SU-DHL-6 (cell line): ENCODE measurements around the gene KSR2.

ENCODE experiments used
- EZH2phosphoT487 ChIP-seq: fragments of 200-600 bp; sonication (generic), shearing (Covaris generic); conservative IDR thresholded peaks from 2 replicates; pipeline ENCODE4 v1.6.1; 2018; ENCODE audit warnings: mild to moderate bottlenecking, antibody characterized with exemption, low read length, moderate library complexity, mixed read lengths
- TF ChIP-seq, protein P1 (sequence below): fragments of 200-600 bp; sonication (generic); IDR thresholded peaks from one replicate; pipeline ENCODE4 v1.5.1; 2017; ENCODE audit warnings: antibody characterized with exemption, mild to moderate bottlenecking, low read length, moderate library complexity; ENCODE audit not compliant: insufficient read depth, poor library complexity, severe bottlenecking

DNA sequence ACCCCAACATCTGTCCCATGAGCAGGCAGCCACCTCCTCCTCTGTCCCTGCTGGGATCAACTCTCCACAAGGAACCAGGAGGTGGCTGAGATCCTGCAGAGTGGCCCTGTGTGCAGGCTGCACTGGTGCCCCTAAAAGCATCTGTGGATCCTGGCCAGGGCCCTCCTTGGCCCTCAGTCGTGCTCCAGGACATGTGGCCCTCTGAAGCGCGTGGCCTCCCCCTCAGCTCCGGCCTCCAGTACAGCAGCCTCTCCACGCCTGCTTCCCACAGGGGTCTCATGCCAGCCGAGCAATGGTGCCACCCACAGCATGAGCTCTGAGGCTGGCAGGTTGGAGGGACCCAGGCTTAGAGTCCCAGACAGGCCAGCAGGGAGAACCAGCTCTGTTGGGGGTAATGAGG, 530.0 kb downstream of the KSR2 start:
- TF ChIP-seq, protein P1, sequence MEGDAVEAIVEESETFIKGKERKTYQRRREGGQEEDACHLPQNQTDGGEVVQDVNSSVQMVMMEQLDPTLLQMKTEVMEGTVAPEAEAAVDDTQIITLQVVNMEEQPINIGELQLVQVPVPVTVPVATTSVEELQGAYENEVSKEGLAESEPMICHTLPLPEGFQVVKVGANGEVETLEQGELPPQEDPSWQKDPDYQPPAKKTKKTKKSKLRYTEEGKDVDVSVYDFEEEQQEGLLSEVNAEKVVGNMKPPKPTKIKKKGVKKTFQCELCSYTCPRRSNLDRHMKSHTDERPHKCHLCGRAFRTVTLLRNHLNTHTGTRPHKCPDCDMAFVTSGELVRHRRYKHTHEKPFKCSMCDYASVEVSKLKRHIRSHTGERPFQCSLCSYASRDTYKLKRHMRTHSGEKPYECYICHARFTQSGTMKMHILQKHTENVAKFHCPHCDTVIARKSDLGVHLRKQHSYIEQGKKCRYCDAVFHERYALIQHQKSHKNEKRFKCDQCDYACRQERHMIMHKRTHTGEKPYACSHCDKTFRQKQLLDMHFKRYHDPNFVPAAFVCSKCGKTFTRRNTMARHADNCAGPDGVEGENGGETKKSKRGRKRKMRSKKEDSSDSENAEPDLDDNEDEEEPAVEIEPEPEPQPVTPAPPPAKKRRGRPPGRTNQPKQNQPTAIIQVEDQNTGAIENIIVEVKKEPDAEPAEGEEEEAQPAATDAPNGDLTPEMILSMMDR, result no peak
- TF ChIP-seq EZH2phosphoT487, result no peak
